Body of pancreas (tissue), 4 donors: ENCODE measurements around the gene MAN2A1.

Experiments used
- POLR2A ChIP-seq, 3 donors: fragments of 450-650 bp; IDR thresholded peaks; one replicate each; pipeline ENCODE4 v1.6.1; 2016; ENCODE audit warnings: antibody characterized with exemption in 3 of 3, mild to moderate bottlenecking in 2 of 3
- TF ChIP-seq, protein P1 (sequence below), 7 experiments: fragments of 450-650 bp in 4 of 7; fragments of 200-600 bp in 3 of 7; sonication (generic) in 3 of 7; IDR thresholded peaks; one replicate each; pipeline ENCODE4 v1.5.1; 2016 to 2019; ENCODE audit warnings: antibody characterized with exemption in 7 of 7

DNA sequence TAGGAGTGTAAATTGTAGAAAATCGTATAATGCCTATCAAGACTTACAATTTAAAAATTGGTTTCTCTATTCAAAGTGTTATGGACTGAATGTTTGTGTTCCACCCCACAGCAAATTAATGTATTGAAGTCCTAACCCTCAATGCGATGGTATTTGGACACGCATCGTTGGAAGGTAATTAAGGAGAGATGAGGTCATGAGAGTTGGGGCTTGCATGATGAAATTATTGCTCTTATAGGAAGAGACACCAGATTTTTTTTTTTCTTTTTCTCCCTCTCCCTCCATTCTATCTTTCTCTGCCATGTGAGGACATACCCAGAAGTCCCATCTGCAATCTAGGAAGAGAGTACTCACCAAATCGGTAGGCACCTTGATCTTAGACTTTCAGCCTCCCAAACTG lies 189.2 kb downstream of the MAN2A1 start:
- no peak for TF ChIP-seq POLR2A (IDR thresholded peaks at IDR 0.05)
- TF ChIP-seq, protein P1, sequence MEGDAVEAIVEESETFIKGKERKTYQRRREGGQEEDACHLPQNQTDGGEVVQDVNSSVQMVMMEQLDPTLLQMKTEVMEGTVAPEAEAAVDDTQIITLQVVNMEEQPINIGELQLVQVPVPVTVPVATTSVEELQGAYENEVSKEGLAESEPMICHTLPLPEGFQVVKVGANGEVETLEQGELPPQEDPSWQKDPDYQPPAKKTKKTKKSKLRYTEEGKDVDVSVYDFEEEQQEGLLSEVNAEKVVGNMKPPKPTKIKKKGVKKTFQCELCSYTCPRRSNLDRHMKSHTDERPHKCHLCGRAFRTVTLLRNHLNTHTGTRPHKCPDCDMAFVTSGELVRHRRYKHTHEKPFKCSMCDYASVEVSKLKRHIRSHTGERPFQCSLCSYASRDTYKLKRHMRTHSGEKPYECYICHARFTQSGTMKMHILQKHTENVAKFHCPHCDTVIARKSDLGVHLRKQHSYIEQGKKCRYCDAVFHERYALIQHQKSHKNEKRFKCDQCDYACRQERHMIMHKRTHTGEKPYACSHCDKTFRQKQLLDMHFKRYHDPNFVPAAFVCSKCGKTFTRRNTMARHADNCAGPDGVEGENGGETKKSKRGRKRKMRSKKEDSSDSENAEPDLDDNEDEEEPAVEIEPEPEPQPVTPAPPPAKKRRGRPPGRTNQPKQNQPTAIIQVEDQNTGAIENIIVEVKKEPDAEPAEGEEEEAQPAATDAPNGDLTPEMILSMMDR (IDR thresholded peaks at IDR 0.05), result no peak
